Superior temporal gyrus (tissue), 1 donor: ENCODE measurements around the gene KLHDC4.
A peak's percentile ranks its signal among the peaks of the same experiment; 100 is the strongest.
"Not testable (repeated sequence)": the region's sequence is repeated elsewhere in the genome, so short reads cannot be mapped to it uniquely, and the experiment has no call there.

Source experiments
- DNase-seq: peaks from one replicate; pipeline ENCODE4 v3.0.0-alpha.2; 2016; ENCODE audit errors: extremely low spot score

KLHDC4 gene

GRCh38 chr16:87720446-87720845, 45.3 kb downstream of the KLHDC4 start:
- DNase-seq: no peak

DNA sequence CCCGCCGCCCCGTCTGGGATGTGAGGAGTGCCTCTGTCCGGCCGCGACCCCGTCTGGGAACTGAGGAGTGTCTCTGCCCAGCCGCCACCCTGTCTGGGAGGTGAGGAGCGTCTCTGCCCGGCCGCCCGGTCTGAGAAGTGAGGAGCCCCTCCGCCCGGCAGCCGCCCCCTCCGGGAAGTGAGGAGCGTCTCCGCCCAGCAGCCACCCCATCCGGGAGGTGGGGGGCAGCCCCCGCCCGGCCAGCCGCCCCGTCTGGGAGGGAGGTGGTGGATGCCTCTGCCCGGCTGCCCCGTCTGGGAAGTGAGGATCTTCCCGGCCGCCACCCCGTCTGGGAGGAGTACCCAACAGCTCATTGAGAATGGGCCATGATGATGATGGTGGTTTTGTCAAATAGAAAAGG, 47.0 kb downstream of the KLHDC4 start:
- not testable (repeated sequence) for DNase-seq

- no peak for DNase-seq
Measured at GRCh38 chr16:87715658-87716057, 50.1 kb downstream of the KLHDC4 start.

DNA sequence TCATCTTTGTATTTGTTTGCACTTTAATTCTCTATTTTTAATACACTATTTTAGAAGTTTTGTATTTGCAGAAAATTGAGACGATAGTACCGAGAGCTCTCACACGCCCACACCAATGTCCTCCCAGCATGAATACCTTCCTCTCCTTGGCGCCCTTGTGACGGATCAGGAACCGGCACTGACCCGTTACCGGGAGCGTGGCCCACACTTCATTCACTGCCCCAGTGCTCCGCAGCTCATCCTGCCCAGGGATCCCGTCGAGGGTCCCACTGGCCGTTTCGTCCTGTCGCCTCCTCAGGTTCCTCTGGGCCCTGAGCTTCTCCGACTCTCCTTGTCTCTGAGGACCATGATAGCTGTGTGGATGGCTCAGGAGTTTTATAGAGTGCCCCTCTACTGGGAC, 50.6 kb downstream of the KLHDC4 start:
- DNase-seq: no peak

DNA sequence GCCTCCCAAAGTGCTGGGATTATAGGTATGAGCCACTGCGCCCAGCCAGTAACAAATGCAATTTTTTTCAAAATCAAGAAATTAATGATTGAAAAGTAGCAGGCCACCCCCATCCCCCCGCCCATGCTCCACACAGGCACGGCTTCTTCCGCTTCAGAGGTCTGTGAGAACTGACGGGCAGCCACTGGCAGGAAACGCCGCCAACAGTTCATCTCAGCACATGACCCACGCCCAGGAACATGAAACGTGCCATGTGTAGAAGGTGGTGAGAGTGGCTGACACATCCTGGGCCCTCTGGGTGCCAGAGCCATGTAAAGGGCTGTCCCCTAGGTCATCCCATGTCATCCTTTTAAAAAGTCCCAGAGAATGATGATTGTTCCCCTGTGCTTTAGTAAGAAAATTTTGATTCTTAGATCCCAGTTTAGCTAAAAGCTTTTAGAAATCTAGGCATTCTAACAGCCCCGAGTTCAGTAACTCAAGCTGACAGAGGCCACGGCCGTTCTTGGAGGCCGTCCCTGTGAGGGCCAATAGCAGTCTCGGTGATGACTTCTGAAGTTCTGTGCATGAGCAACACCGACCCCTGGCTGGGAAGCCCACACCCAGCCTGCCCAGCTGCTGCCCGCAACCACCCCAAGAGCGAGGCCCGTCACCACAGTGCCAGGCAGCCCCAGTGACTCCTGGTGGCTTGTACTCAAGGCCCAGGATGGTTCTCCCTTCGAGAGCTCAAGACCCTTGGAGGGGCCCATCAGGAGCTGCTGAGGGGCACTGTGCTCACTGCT, 52.1 kb downstream of the KLHDC4 start:
- DNase-seq: no peak

DNA sequence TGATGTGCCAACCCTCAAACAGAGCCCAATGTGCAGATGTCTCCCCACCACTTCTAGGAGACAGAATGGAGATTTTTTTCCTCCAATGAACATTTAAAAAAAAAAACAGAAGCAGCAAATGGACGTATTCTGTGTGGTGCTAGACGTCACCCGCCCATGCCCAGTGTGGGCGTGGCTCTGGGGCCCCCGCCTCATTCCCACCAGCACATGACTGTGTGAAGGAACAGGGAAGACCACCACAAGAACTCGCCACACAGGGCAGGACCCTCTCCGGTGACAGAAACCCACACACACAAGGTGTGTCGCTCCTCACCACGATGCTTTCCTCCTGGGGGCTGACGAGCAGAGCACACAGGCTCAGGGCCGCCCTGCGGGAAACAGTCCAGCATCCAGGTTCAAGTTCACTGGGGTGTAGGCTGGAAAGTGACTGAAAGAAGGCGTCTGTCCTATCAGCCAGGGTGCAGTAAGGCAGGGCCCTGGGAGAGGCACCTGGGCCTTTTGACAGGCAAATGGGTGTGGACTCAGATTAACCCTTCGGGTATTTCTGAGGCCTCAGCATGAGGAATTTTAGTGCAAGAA, 53.5 kb downstream of the KLHDC4 start:
- no peak for DNase-seq

DNA sequence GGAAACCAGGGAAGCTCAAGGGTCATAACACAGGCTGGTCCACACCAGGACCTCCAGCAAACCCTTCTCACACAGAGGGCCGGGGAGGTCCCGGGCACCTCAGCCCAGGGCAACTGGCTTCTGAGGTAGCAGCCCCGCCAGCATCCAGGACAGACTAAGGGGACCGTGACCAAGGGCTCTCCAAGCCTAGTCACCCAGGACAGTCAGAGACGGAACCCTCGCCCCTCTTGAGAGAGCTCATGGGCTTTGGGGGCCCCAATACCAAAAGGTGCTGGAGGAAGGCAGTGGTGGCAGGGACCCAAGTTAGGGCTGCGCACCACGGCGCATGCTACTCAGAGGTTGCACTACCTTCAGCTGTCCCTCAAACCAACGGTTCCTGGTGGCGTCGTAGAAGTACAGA, 54.9 kb downstream of the KLHDC4 start:
- DNase-seq: no peak

DNA sequence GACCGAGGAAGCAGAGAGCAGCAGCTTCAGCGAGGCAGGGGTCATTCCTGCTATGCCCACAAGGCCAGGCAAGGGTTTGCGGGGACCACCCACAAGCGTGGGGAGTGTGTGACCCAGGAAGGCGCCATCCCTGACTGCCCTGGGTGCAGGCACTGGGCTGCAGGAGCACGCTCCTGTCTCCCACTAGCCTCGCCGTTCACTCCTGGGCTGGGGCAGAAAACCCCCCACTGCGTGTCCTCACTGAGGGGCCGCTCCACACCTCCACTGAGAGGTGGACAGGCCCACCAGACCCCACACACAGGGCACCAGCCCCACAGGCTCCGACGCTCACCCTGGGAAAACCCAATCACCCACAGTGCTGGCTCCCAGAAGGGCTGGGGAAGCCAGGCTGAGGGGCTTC, 56.1 kb downstream of the KLHDC4 start:
- no peak for DNase-seq

- DNase-seq: no peak
Measured at GRCh38 chr16:87708881-87709638, 56.7 kb downstream of the KLHDC4 start.

- no peak for DNase-seq
Measured at GRCh38 chr16:87707714-87708580, 57.8 kb downstream of the KLHDC4 start.

GRCh38 chr16:87707097-87707496, 58.7 kb downstream of the KLHDC4 start:
- DNase-seq: no peak

DNA sequence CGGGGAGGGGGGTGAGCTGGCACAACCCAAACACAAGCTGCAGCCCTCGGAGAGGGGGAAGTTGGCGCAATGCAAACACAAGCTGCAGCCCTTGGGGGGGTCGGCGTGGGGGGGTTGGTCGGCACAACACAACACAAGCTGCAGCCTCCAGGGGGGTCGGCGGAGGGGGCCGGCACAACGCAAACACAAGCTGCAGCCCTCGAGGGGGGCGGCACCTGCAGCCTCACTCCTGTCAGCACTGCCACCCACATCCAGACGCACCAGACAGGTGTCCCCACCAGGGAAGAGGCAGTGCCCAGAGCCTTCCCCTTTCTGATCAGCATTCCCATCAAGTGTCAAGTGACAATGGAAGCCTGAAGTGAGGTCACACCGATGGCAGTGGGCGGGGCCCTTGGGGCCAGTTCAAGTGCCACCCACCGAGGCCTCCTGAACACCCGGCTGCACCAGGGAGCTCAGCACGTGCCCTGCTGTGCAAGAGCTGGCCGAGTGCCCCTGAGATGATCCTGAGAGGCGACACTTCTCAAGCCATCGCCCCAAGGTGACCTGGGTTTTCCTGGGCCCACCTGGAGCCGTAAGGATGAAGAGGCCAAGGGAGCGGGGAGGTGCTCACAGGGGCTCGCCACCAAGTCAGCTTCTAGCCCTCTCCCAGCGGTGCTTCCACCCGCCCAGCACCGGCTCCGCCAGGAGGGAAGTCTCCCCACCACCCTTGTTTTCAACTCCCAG, 59.3 kb downstream of the KLHDC4 start:
- no peak for DNase-seq

- DNase-seq: no peak
Measured at GRCh38 chr16:87705771-87706277, 60.0 kb downstream of the KLHDC4 start.

GRCh38 chr16:87704754-87705353, 60.9 kb downstream of the KLHDC4 start:
- DNase-seq: no peak

- DNase-seq: peak; percentile 43
Measured at GRCh38 chr16:87703835-87704375, 61.9 kb downstream of the KLHDC4 start.

GRCh38 chr16:87703071-87703470, 62.7 kb downstream of the KLHDC4 start:
- no peak for DNase-seq

GRCh38 chr16:87702325-87702811, 63.4 kb downstream of the KLHDC4 start:
- no peak for DNase-seq

- no peak for DNase-seq
Measured at GRCh38 chr16:87701505-87701921, 64.3 kb downstream of the KLHDC4 start.

DNA sequence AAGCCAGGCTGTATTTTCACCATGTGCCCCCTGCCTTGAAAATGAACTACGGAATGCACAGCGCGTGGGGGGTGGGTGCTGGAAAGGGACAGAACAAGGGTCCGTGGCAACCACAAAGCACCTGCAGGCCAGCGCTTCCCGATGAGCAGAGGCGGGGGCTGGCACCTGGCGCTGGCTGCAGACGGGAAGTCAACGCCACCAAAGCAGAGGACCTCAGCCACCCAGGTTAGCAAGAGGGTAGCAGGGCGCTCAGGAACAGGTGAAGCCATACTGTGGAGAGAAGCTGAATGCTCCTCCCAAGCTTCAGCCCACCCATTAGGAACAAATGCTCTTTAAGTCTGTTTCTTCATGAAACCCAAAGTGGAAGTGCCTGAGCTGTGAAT, 64.7 kb downstream of the KLHDC4 start:
- DNase-seq: no peak

GRCh38 chr16:87700406-87701077, 65.2 kb downstream of the KLHDC4 start:
- no peak for DNase-seq
